Neural progenitor cell (in vitro differentiated cells): Measurements from ENCODE around the gene NCAN. TPM values are rescaled to one million over a fixed set of nuclear protein-coding genes. Genes with fewer than 3 reads are reported as not detected.

Experiments
- DNase-seq: peaks from one replicate; pipeline ENCODE4 v3.0.0-alpha.2; 2016; ENCODE audit warnings: low spot score
- H2AFZ ChIP-seq: fragments of 200-600 bp; sonication (generic); replicated peaks from 2 replicates; pipeline ENCODE4 v1.6.1; 2016; ENCODE audit warnings: antibody characterized with exemption
- H3F3A ChIP-seq: fragments of 200-600 bp; sonication (generic); 2 replicates; pipeline ENCODE4 v1.6.1; 2016; ENCODE audit warnings: antibody characterized with exemption, low read depth
- H3K27ac ChIP-seq: fragments of 200-600 bp; sonication (generic); 2 replicates; pipeline ENCODE4 v1.5.1; 2016; ENCODE audit warnings: mild to moderate bottlenecking
- H3K27me3 ChIP-seq: fragments of 200-600 bp; sonication (generic); 2 replicates; pipeline ENCODE4 v1.6.1; 2016; ENCODE audit warnings: mild to moderate bottlenecking, moderate library complexity
- H3K36me3 ChIP-seq: fragments of 200-600 bp; sonication (generic); 2 replicates; pipeline ENCODE4 v1.5.1; 2016
- H3K4me1 ChIP-seq: fragments of 200-600 bp; sonication (generic); 2 replicates; pipeline ENCODE4 v1.6.1; 2016; ENCODE audit warnings: mixed run types
- H3K4me2 ChIP-seq: fragments of 200-600 bp; sonication (generic); 2 replicates; pipeline ENCODE4 v1.6.1; 2016
- H3K4me3 ChIP-seq: fragments of 200-600 bp; sonication (generic); 2 replicates; pipeline ENCODE4 v1.5.1; 2016
- H3K79me2 ChIP-seq: fragments of 200-600 bp; sonication (generic); 2 replicates; pipeline ENCODE4 v1.6.1; 2016; ENCODE audit warnings: low read depth
- H3K9ac ChIP-seq: fragments of 200-600 bp; sonication (generic); 2 replicates; pipeline ENCODE4 v1.6.1; 2016
- H3K9me3 ChIP-seq: fragments of 200-600 bp; sonication (generic); 2 replicates; pipeline ENCODE4 v1.5.1; 2016; ENCODE audit warnings: low read depth
- H4K20me1 ChIP-seq: fragments of 200-600 bp; sonication (generic); 2 replicates; pipeline ENCODE4 v1.6.1; 2016; ENCODE audit warnings: low read depth
- H3K27ac Mint-ChIP-seq: 3 replicates; pipeline ENCODE4 v1.8.0; 2021; ENCODE audit warnings: mixed read lengths
- H3K27me3 Mint-ChIP-seq: 2 replicates; pipeline ENCODE4 v1.8.0; 2022; ENCODE audit warnings: low read depth, mild to moderate bottlenecking, inconsistent platforms, moderate library complexity, mixed read lengths; ENCODE audit not compliant: insufficient read depth
- H3K36me3 Mint-ChIP-seq: 3 replicates; pipeline ENCODE4 v1.8.0; 2021; ENCODE audit warnings: mixed read lengths
- H3K4me1 Mint-ChIP-seq: 3 replicates; pipeline ENCODE4 v1.8.0; 2021; ENCODE audit warnings: mixed read lengths
- H3K4me3 Mint-ChIP-seq: 3 replicates; pipeline ENCODE4 v1.8.0; 2021; ENCODE audit warnings: mild to moderate bottlenecking, moderate library complexity, mixed read lengths
- H3K9me3 Mint-ChIP-seq: 3 replicates; pipeline ENCODE4 v1.8.0; 2020; ENCODE audit warnings: mixed read lengths
- EZH2 ChIP-seq: fragments of 200-600 bp; sonication (generic); IDR thresholded peaks from 2 replicates; pipeline ENCODE4 v1.6.1; 2017; ENCODE audit warnings: antibody characterized with exemption, mild to moderate bottlenecking, moderate library complexity
- EZH2phosphoT487 ChIP-seq: fragments of 200-600 bp; sonication (generic); IDR thresholded peaks from 2 replicates; pipeline ENCODE4 v1.6.1; 2017; ENCODE audit warnings: antibody characterized with exemption
- small RNA-seq: library from RNA; depleted of rRNA; stranded (forward); fragments of <200 nt; gene quantifications from one replicate; pipeline ENCODE3, GENCODE V24; 2015
- total RNA-seq: library from RNA; depleted of rRNA; stranded (reverse); fragments of >200 nt; gene quantifications from 2 replicates; pipeline ENCODE4 v1.2.3, GENCODE V29; 2015; ENCODE audit warnings: low replicate concordance
- TF ChIP-seq, protein P1 (sequence below): fragments of 200-600 bp; sonication (generic); IDR thresholded peaks from 2 replicates; pipeline ENCODE4 v1.5.1; 2017; ENCODE audit warnings: antibody characterized with exemption, mild to moderate bottlenecking

The NCAN gene
- total RNA-seq, 1 donor from 2014 or later: 4.8 TPM

GRCh38 chr19:19296953-19297689 lies 85.4 kb downstream of the NCAN start:
- H3K27me3 Mint-ChIP-seq: no peaks in the 10 kb centered on the region
- H3K9me3 Mint-ChIP-seq: peaks cover 5% of the 10 kb centered on the region
- H3K36me3 Mint-ChIP-seq: peaks cover 29% of the 10 kb centered on the region
- Histone ChIP-seq H3K27ac (no peak overlapping the region), H3K4me2 (no peak overlapping the region), H3K79me2 (no peaks in the 10 kb centered on the region), H3K9ac (no peak overlapping the region), H3K9me3 (no peaks in the 10 kb centered on the region), H3K36me3 (no peaks in the 10 kb centered on the region), H3K4me1 (no peaks in the 10 kb centered on the region), H3K4me3 (no peak overlapping the region), H2AFZ (no peak overlapping the region), H3K27me3 (no peaks in the 10 kb centered on the region), H4K20me1 (no peaks in the 10 kb centered on the region), H3F3A (no peaks in the 10 kb centered on the region)
- TF ChIP-seq, protein P1, sequence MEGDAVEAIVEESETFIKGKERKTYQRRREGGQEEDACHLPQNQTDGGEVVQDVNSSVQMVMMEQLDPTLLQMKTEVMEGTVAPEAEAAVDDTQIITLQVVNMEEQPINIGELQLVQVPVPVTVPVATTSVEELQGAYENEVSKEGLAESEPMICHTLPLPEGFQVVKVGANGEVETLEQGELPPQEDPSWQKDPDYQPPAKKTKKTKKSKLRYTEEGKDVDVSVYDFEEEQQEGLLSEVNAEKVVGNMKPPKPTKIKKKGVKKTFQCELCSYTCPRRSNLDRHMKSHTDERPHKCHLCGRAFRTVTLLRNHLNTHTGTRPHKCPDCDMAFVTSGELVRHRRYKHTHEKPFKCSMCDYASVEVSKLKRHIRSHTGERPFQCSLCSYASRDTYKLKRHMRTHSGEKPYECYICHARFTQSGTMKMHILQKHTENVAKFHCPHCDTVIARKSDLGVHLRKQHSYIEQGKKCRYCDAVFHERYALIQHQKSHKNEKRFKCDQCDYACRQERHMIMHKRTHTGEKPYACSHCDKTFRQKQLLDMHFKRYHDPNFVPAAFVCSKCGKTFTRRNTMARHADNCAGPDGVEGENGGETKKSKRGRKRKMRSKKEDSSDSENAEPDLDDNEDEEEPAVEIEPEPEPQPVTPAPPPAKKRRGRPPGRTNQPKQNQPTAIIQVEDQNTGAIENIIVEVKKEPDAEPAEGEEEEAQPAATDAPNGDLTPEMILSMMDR: no peak
- no peak for TF ChIP-seq EZH2
- TF ChIP-seq EZH2phosphoT487: no peak
- H3K27ac Mint-ChIP-seq: no peak overlapping the region
- no peak overlapping the region for H3K4me3 Mint-ChIP-seq
- no peak for DNase-seq
- no peaks in the 10 kb centered on the region for H3K4me1 Mint-ChIP-seq

- Histone ChIP-seq H3K36me3 (no peaks in the 10 kb centered on the region), H3K9me3 (no peaks in the 10 kb centered on the region), H3K79me2 (no peaks in the 10 kb centered on the region), H3K4me1 (no peaks in the 10 kb centered on the region), H3K9ac (no peak overlapping the region), H3F3A (no peaks in the 10 kb centered on the region), H3K27ac (no peak overlapping the region), H2AFZ (no peak overlapping the region), H3K4me3 (no peak overlapping the region), H4K20me1 (no peaks in the 10 kb centered on the region), H3K4me2 (no peak overlapping the region), H3K27me3 (no peaks in the 10 kb centered on the region)
- no peak for DNase-seq
- TF ChIP-seq EZH2 (no peak), EZH2phosphoT487 (no peak)
- TF ChIP-seq, protein P1: no peak
- Mint-ChIP-seq H3K27me3 (no peaks in the 10 kb centered on the region), H3K9me3 (no peaks in the 10 kb centered on the region), H3K4me3 (no peak overlapping the region), H3K36me3 (peaks cover 26% of the 10 kb centered on the region), H3K27ac (no peak overlapping the region), H3K4me1 (no peaks in the 10 kb centered on the region)
These were observed 86.0 kb downstream of the NCAN start for GRCh38 chr19:19297759-19298158.

GRCh38 chr19:19300613-19301012 lies 88.9 kb downstream of the NCAN start:
- Histone ChIP-seq H3K27me3 (no peaks in the 10 kb centered on the region), H3K27ac (no peak overlapping the region), H2AFZ (no peak overlapping the region), H3K36me3 (no peaks in the 10 kb centered on the region), H4K20me1 (peaks cover 2% of the 10 kb centered on the region), H3F3A (no peaks in the 10 kb centered on the region), H3K9me3 (no peaks in the 10 kb centered on the region), H3K79me2 (no peaks in the 10 kb centered on the region), H3K4me2 (no peak overlapping the region), H3K9ac (no peak overlapping the region), H3K4me1 (no peaks in the 10 kb centered on the region), H3K4me3 (no peak overlapping the region)
- Mint-ChIP-seq H3K4me1 (no peaks in the 10 kb centered on the region), H3K9me3 (no peaks in the 10 kb centered on the region), H3K36me3 (peaks cover 16% of the 10 kb centered on the region), H3K27me3 (peaks cover 2% of the 10 kb centered on the region), H3K27ac (no peak overlapping the region), H3K4me3 (no peak overlapping the region)
- DNase-seq: no peak
- no peak for TF ChIP-seq EZH2
- no peak for TF ChIP-seq EZH2phosphoT487
- TF ChIP-seq, protein P1: no peak

Small RNA genes within 50 kb of the gene (small RNA-seq; reads per million reads assigned to genes)
- not detected for gene RNU6-1028P

Other genes with a start within 250 kb of the NCAN start
- gene SUGP2, start 178.4 kb upstream of the NCAN start, total RNA-seq: 123 and 125 TPM in 2 replicates
- 18.1 and 35.0 TPM in 2 replicates for gene ARMC6, start 178.4 kb upstream of the NCAN start, total RNA-seq
- gene SLC25A42, start 148.0 kb upstream of the NCAN start, total RNA-seq: 4.0 and 6.2 TPM in 2 replicates
- gene TMEM161A, start 73.5 kb upstream of the NCAN start, total RNA-seq: 13.3 and 38.3 TPM in 2 replicates
- gene MEF2B, start 41.7 kb upstream of the NCAN start, total RNA-seq: 0.15 TPM in 1 of 2 replicates, not detected in the other
- gene BORCS8, start 19.8 kb upstream of the NCAN start, total RNA-seq: 6.3 and 15.1 TPM in 2 replicates
- 31.2 and 60.9 TPM in 2 replicates for gene RFXANK, start 19.7 kb upstream of the NCAN start, total RNA-seq
- gene NR2C2AP, start 8.5 kb upstream of the NCAN start, total RNA-seq: 7.6 and 9.6 TPM in 2 replicates
- 2.6 and 8.3 TPM in 2 replicates for gene TM6SF2, start 61.3 kb downstream of the NCAN start, total RNA-seq
- gene SUGP1, start 108.6 kb downstream of the NCAN start, total RNA-seq: 46.1 and 46.9 TPM in 2 replicates
- 35.0 and 47.3 TPM in 2 replicates for gene MAU2, start 108.9 kb downstream of the NCAN start, total RNA-seq
- 37.9 and 49.8 TPM in 2 replicates for gene GATAD2A, start 193.7 kb downstream of the NCAN start, total RNA-seq